Lower lobe of right lung (tissue), 2 donors: ENCODE results near the gene ATP13A5. TPM values are rescaled to one million over a fixed set of nuclear protein-coding genes. Genes with fewer than 3 reads are reported as not detected.

Experiments used
- ATAC-seq, 2 donors: fragments of 200-7000 bp; cut with Tn5 transposase; one replicate each; pipeline ENCODE4 v1.9.1; 2020 to 2022; ENCODE audit warnings: mild to moderate bottlenecking in 2 of 2, moderate library complexity in 2 of 2
- DNase-seq: peaks from one replicate; pipeline ENCODE4 v3.0.0-alpha.2; 2020
- H3K27ac ChIP-seq: fragments of 200-600 bp; one replicate; pipeline ENCODE4 v1.8.0; 2022
- H3K27me3 ChIP-seq: fragments of 200-600 bp; one replicate; pipeline ENCODE4 v1.8.0; 2022; ENCODE audit warnings: low read depth
- H3K36me3 ChIP-seq: fragments of 200-600 bp; one replicate; pipeline ENCODE4 v1.8.0; 2022; ENCODE audit warnings: mild to moderate bottlenecking
- H3K4me1 ChIP-seq: fragments of 200-600 bp; one replicate; pipeline ENCODE4 v1.8.0; 2022
- H3K4me3 ChIP-seq: fragments of 200-600 bp; one replicate; pipeline ENCODE4 v1.8.0; 2022; ENCODE audit warnings: mild to moderate bottlenecking
- H3K9me3 ChIP-seq: fragments of 200-600 bp; one replicate; pipeline ENCODE4 v1.8.0; 2022
- CTCF ChIP-seq: fragments of 200-600 bp; IDR thresholded peaks from one replicate; pipeline ENCODE4 v1.8.0; 2022; ENCODE audit warnings: antibody characterized with exemption, mild to moderate bottlenecking
- intact Hi-C: fragments of 100-400 bp; cut with DNase I; formaldehyde crosslinking; loops from one replicate; pipeline ENCODE4 v1.11.0; 2022
- total RNA-seq: library from RNA; stranded (reverse); fragmentation: NEBNext Ultra II Directional; extraction: Animal tissue kit (Norgen Biotek cat#: 25700); gene quantifications from one replicate; pipeline ENCODE4 v1.2.1, GENCODE V29; 2021
- donor health status: DM: no; HTN: yes; CAD: no; lungs with severe emphysema.

ATP13A5 gene
- total RNA-seq, 1 donor from 2014 or later: 2.0 TPM

DNA sequence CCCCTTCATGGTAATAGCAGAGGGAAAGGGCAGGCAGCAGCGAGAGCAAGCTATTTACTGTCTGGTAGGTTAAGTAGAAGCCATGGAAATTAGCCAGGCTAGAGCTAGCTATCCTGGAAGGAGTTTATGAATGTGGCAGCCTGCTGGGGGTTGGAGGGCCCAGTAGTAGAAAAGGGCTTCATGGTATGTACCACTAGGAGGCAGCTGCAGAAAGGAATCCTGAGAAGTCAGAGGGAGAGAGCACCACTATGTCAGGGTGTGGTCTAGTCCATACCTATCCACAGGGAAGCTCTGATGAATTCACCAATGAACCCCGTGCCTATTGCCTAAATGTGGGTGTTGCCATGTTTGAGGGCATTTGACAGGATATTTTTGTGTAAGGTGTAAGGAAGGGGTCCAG is 82.6 kb downstream of the ATP13A5 start:
- ATAC-seq (no peak), DNase-seq (no peak)
- no peak overlapping the region for H3K27ac ChIP-seq
- H3K36me3 ChIP-seq: no peaks in the 10 kb centered on the region
- TF ChIP-seq CTCF: no peak
- H3K4me3 ChIP-seq: no peak overlapping the region
- intact Hi-C loops: no loop called here
- no peaks in the 10 kb centered on the region for H3K27me3 ChIP-seq
- H3K9me3 ChIP-seq: peaks cover 11% of the 10 kb centered on the region
- no peaks in the 10 kb centered on the region for H3K4me1 ChIP-seq

- Histone ChIP-seq H3K36me3 (no peaks in the 10 kb centered on the region), H3K4me3 (no peak overlapping the region), H3K4me1 (no peaks in the 10 kb centered on the region), H3K27ac (no peak overlapping the region), H3K9me3 (peaks cover 12% of the 10 kb centered on the region), H3K27me3 (no peaks in the 10 kb centered on the region)
- intact Hi-C loops: no loop called here
- TF ChIP-seq CTCF: no peak
- no peak for DNase-seq
- no peak for ATAC-seq
These were observed 86.2 kb downstream of the ATP13A5 start for GRCh38 chr3:193292386-193292785.

DNA sequence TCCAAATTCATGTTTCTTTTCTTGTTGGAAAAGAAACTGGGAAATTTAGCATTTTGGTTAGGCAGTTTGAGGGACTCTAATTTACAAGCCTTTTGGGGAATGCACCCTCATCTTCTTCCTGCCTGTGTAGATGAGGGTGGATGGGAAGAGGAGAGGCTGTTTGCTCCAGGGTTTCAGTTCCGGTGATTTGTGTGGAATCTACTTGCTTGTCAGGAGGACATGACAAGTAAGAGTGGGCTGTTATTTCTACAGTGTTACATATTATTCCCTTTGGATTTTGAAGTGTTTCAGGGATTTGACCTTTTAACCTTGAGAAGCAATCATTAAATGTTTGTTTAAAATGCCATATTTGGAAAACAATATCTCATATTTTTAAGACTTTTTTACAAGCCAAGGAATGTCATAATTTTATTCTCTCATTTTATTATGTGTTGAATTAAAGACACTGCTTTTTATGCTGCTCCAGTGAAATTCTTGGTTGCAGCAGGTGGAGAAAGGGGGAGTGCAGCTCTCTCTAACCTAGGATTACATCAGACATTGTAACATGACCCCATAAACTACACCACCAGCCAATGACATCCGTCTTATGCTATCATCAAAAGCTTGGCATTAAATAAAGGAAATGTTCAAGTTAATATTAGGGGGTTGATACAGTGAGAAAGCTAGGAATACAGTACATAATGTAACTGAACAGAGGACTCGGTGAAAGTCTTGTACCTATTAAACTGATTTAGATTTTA is 107.3 kb downstream of the ATP13A5 start:
- intact Hi-C loops: no loop called here
- no peaks in the 10 kb centered on the region for H3K4me1 ChIP-seq
- DNase-seq (no peak), ATAC-seq (no peak)
- H3K27ac ChIP-seq: no peak overlapping the region
- H3K4me3 ChIP-seq: no peak overlapping the region
- no peaks in the 10 kb centered on the region for H3K9me3 ChIP-seq
- TF ChIP-seq CTCF: no peak
- no peaks in the 10 kb centered on the region for H3K27me3 ChIP-seq
- no peaks in the 10 kb centered on the region for H3K36me3 ChIP-seq

DNA sequence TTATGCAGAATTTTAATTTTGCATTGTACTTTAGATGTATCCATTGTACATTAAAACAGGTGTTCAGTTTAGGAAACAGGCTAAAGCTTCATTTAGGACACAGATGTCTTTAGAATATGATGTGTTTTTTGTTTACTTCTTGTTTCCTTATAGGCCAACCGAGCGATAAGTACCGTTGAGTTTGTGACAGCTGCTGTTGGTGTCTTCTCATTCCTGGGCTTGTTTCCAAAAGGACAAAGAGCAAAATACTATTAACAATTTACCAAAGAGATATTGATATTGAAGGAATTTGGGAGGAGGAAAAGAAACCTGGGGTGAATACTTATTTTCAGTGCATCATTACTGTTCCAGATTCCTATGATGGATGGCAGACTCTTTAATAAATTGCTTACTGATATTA is 108.1 kb downstream of the ATP13A5 start:
- TF ChIP-seq CTCF: no peak
- intact Hi-C loops: no loop called here
- H3K36me3 ChIP-seq: no peaks in the 10 kb centered on the region
- H3K9me3 ChIP-seq: no peaks in the 10 kb centered on the region
- no peaks in the 10 kb centered on the region for H3K27me3 ChIP-seq
- no peak overlapping the region for H3K27ac ChIP-seq
- DNase-seq (no peak), ATAC-seq (no peak)
- no peak overlapping the region for H3K4me3 ChIP-seq
- no peaks in the 10 kb centered on the region for H3K4me1 ChIP-seq

DNA sequence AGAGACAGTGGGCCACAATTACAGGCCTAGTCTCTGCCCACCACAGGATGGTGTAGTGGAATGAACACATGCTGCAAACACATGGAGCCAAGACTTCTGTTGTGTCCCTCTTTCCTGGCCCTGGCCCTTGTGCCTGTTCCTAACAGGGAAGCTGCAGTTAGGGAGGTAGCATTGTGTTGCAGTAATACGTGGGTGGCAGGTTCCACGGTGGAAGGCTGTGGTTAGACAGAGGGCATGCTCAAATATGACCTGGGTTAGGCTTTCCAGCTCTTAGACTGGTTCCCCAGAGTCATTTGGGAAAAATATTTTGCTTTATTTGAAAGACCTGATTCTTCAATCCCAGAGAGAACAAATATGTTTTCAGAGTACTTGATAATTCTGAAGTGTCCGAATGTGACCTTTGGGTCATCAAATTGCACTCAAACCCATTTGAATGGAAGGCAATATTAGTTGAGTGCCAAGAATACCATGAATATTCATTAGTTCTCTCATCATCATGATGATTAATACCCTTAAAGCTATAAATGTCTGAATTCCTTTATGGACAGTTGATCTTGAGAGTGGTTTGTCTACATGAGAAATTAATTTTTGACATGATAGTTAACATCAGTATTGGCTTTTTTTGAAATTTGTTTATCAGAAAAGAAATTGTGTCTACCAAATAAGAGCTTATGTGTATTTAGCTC is 109.1 kb downstream of the ATP13A5 start:
- Histone ChIP-seq H3K36me3 (no peaks in the 10 kb centered on the region), H3K27me3 (no peaks in the 10 kb centered on the region), H3K4me3 (no peak overlapping the region), H3K4me1 (no peaks in the 10 kb centered on the region), H3K27ac (no peak overlapping the region), H3K9me3 (no peaks in the 10 kb centered on the region)
- intact Hi-C loops: no loop called here
- TF ChIP-seq CTCF: no peak
- DNase-seq (no peak), ATAC-seq (peak in 1 of 2 donors; percentile 54)
